DMS 273 (cell line): Measurements from ENCODE around the gene ZMAT2.
"Not testable (repeated sequence)": the region's sequence is repeated elsewhere in the genome, so short reads cannot be mapped to it uniquely, and the experiment has no call there.

Source experiments
- DNase-seq: peaks from one replicate; lab custom pipeline; 2025; ENCODE audit not compliant: unreplicated experiment; lab: John Stamatoyannopoulos, UW

Gene ZMAT2

DNA sequence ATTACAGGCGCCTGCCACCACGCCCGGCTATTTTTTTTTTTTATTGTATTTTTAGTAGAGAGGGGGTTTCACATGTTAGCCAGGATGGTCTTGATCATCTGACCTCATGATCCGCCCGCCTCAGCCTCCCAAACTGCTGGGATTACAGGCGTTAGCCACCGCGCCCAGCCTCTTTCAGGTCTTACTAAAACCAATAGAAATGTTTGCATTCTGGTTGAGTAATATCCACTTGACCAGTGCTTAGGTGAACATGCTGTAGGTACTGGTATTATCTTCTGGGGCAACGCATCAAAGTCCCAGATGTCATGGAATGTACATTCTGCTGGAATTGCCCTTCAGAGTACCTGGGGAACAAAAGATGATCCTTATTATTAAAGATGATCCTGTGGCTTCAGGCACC is 8.5 kb downstream of the ZMAT2 start:
- not testable (repeated sequence) for DNase-seq

- peak; percentile 96 for DNase-seq
Observed at GRCh38 chr5:140710899-140711552, 10.8 kb downstream of the ZMAT2 start.

DNA sequence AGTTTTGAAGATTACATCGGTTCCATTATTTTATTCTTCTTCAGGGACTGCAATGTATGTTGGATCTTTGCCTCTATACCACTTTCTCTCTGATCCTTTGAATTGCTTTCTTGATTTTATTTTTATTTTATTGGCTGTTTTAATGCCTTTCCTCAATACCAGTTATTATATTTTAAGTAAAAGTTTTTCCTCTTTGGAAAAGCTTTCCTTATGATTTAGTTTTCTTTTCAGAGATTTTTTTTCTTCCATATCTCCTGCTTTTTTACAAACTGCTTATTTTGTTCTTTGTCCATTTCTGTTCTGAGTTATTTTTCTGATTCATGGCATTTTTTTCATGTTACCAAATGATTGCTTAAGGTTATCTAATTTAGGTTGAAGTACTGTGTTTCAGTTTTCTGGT is 11.5 kb downstream of the ZMAT2 start:
- DNase-seq, result no peak

GRCh38 chr5:140713562-140714094 is 13.4 kb downstream of the ZMAT2 start:
- no peak for DNase-seq

- DNase-seq, result not testable (repeated sequence)
Observed at GRCh38 chr5:140716238-140716637, 16.0 kb downstream of the ZMAT2 start.

DNA sequence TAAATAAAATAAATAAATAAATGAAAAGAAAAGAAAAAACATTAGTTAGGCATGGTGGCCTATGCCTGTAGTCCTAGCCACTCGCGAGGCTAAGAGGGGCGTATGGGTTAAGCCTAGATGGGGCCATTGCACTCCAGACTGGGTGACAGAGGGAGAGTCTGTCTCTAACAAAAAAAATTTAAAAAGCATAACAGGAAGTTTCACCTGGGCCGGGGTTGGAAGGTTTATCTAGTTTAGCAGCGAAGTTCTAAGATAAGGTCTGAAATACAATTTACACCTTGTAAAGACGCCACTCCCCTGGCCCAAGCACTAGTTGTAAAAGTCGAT is 18.0 kb downstream of the ZMAT2 start:
- DNase-seq, result no peak

- peak; percentile 32 for DNase-seq
Observed at GRCh38 chr5:140720738-140721137, 20.5 kb downstream of the ZMAT2 start.

GRCh38 chr5:140721395-140721794 is 21.1 kb downstream of the ZMAT2 start:
- not testable (repeated sequence) for DNase-seq

DNA sequence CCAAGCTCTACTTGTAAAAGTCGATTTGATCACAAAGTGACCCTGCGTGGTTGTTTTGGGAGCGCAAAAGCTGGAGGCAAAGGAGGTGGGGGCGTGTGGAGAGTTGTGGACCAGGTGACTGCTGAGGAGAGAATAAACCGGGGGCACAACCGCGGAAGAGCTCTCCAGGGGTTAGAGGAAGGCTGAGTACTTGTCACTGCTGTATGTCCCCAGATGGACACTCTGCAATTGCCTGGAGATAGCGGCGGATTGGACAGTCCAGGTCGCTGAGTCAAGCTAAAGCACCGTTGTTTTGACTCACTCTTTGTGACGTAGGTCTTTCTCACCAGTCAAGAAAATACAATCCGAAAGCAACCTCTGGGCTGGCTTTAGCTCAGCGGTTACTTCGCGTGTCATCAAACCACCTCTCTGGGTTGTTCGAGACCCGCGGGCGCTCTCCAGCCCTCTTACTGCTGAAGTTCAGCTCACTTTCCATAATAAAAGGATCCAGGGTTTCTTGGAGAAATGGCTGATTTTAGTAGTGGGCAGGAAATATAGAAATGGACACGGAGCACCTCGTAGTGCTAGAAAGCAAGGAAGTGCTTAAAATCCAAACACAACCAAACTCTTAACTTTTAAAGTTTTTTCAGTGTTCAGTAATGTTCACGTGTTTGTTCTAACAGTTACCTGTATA is 25.7 kb downstream of the ZMAT2 start:
- DNase-seq, result peak; percentile 97

DNA sequence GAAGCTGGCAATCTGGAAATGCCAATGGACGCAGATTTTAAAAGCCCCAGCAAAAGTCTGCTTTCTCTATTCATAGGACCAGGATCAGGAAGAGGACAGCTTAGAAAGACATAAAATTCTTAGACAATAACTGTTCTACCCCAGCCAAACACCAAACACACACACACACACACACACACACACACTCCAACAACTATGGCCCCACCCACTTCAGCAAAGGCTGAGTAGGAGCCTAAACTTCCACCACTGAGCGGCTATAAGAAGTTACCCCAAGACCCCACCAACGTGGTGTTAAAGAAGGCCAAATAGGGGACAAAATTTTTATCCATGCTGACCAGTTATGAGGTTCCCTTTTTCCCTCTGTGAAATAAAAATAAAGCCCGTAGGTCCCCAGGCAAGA is 32.9 kb downstream of the ZMAT2 start:
- DNase-seq, result no peak

DNA sequence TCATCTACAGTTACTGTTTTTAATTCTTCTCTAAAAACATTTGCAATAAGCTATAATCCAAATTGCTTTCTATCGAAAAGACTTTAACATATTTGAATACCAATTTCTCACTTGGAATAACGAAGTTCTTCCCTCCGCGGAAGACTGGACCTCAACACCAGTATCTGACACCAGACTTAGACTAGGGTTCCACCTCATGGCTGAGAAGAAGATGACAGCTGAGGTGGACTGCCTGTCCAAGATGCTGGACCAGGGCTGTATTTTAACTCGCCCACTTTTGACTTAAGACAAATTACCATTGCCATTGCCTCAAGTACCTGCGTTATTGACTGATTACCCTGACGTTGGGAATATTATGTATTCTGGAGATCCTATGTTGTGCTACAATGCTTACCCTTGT is 34.1 kb downstream of the ZMAT2 start:
- peak; percentile 12 for DNase-seq

DNA sequence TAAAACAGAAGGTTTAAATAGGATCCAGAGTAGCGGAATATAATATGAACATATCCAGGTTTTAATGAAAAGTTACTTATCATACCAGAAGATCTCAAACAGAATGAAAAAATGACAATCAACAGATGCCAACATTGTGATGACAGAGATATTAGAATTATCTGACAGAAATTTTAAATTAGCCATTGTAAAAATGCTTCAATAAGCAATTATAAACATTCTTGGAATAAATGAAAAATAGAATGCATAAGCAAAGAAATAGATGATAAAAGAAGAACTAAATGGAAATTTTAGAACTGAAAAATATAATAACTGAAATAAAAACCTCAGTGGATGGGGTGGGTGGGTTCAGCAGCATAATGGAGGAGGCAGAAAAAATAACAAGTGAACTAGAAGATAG is 37.2 kb downstream of the ZMAT2 start:
- no peak for DNase-seq

- no peak for DNase-seq
Observed at GRCh38 chr5:140741967-140742366, 41.7 kb downstream of the ZMAT2 start.

DNA sequence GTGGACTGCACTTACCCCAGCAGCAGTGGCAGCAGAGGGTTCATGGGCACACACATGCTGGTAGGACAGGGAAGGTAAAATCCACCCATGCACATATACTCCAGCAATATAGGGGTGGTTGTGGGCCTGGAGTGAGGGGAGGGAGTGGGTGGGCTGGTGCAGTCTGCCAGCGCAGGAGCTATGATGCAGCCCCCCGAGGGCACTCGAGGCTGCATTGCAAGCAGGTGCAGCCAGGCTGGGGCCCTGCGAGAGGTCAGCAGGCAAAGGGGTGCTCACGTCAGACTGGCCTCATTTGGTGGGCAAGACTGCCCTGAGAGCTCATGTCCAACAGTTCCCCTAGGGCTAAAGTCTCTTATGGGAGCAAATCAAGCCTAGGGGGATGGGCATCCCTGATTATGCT is 53.3 kb downstream of the ZMAT2 start:
- no peak for DNase-seq
